Activated CD8-positive, alpha-beta T cell treated with anti-CD3 and anti-CD28 coated beads for 36 hours (primary cell): ENCODE results near the gene SLC27A1. TPM values are rescaled to one million over a fixed set of nuclear protein-coding genes. Genes with fewer than 3 reads are reported as not detected.

ENCODE experiments used
- ATAC-seq: fragments of 200-7000 bp; cut with Tn5 transposase; one replicate; pipeline ENCODE4 v1.10.0; 2021; ENCODE audit warnings: mild to moderate bottlenecking, moderate library complexity
- CTCF ChIA-PET: fragments of 350-600 bp; sonication (Branson Sonifier 250); formaldehyde crosslinking; loops from one replicate; lab custom pipeline; 2021; ENCODE audit warnings: antibody characterized with exemption; lab: Charles Lee
- POLR2A ChIA-PET: fragments of 350-600 bp; sonication (Branson Sonifier 250); formaldehyde crosslinking; loops from one replicate; lab custom pipeline; 2021; ENCODE audit warnings: antibody characterized with exemption; lab: Charles Lee
- DNase-seq: peaks from one replicate; pipeline ENCODE4 v3.0.0-alpha.2; 2020
- H3K27ac Mint-ChIP-seq: one replicate; pipeline ENCODE4 v1.8.0; 2021; ENCODE audit warnings: mild to moderate bottlenecking, mixed read lengths
- H3K27me3 Mint-ChIP-seq: one replicate; pipeline ENCODE4 v1.8.0; 2021; ENCODE audit warnings: mixed read lengths
- H3K36me3 Mint-ChIP-seq: one replicate; pipeline ENCODE4 v1.8.0; 2021; ENCODE audit warnings: low read depth, mixed read lengths
- H3K4me1 Mint-ChIP-seq: one replicate; pipeline ENCODE4 v1.8.0; 2021; ENCODE audit warnings: low read depth, mixed read lengths
- H3K4me3 Mint-ChIP-seq: one replicate; pipeline ENCODE4 v1.8.0; 2021; ENCODE audit warnings: mild to moderate bottlenecking, moderate library complexity, mixed read lengths
- H3K9me3 Mint-ChIP-seq: one replicate; pipeline ENCODE4 v1.8.0; 2021; ENCODE audit warnings: mixed read lengths
- CTCF ChIP-seq: fragments of 200-600 bp; IDR thresholded peaks from one replicate; pipeline ENCODE4 v1.8.0; 2022; ENCODE audit warnings: antibody characterized with exemption, mild to moderate bottlenecking
- intact Hi-C: fragments of 100-400 bp; cut with micrococcal nuclease; formaldehyde crosslinking; loops from one replicate; pipeline ENCODE4 v1.10.0; 2022
- total RNA-seq, 2 experiments: library from RNA; stranded (reverse); gene quantifications; one replicate each; pipeline ENCODE4 v1.2.3, GENCODE V29; 2021

The SLC27A1 gene
- total RNA-seq, 2 experiments from 2014 or later = 3.5 to 3.6 TPM

- Mint-ChIP-seq H3K4me3 (no peak overlapping the region), H3K4me1 (peaks cover 3% of the 10 kb centered on the region), H3K27me3 (no peaks in the 10 kb centered on the region), H3K27ac (no peak overlapping the region), H3K9me3 (no peaks in the 10 kb centered on the region), H3K36me3 (no peaks in the 10 kb centered on the region)
- no peak for TF ChIP-seq CTCF
- DNase-seq (no peak), ATAC-seq (no peak)
- POLR2A ChIA-PET = interaction anchor here (0.6 kb wide), 1 partner anchor 32 kb away, joined by 3 read pairs; the partner anchor contains the start of gene PGLS
- intact Hi-C loops = no loop called here
- CTCF ChIA-PET = interaction anchor here (1.7 to 3.9 kb wide), 3 partner anchors 8 to 17 kb away, joined by 4 to 20 read pairs (median 15); no protein-coding TSS in a partner anchor
Observed at GRCh38 chr19:17479325-17479791, 9.0 kb downstream of the SLC27A1 start.

DNA sequence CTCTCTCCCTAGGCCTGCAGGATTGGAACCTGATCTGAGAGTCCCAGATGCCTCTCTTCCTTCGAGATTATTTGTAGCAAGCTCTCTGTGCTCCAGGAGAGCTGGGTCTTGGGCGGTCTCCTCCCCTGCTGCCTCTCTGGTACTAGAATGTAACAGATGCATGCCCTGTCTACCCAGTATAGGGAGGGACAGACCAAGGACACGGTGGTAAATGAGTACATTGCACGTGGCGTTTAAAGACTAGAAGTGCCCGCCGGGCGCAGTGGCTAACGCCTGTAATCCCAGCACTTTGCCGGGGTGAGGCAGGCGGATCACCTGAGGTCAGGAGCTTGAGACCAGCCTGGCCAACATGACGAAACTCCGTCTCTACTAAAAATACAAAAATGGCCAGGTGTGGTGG is 11.7 kb downstream of the SLC27A1 start:
- Mint-ChIP-seq H3K27me3 (no peaks in the 10 kb centered on the region), H3K4me1 (peaks cover 3% of the 10 kb centered on the region), H3K27ac (no peak overlapping the region), H3K9me3 (no peaks in the 10 kb centered on the region), H3K4me3 (no peak overlapping the region), H3K36me3 (no peaks in the 10 kb centered on the region)
- POLR2A ChIA-PET = no interaction called here
- ATAC-seq (no peak), DNase-seq (no peak)
- intact Hi-C loops = no loop called here
- no peak for TF ChIP-seq CTCF
- CTCF ChIA-PET = interaction anchor here (3.8 kb wide), 1 partner anchor 14 kb away, joined by 20 read pairs; no protein-coding TSS in a partner anchor

DNA sequence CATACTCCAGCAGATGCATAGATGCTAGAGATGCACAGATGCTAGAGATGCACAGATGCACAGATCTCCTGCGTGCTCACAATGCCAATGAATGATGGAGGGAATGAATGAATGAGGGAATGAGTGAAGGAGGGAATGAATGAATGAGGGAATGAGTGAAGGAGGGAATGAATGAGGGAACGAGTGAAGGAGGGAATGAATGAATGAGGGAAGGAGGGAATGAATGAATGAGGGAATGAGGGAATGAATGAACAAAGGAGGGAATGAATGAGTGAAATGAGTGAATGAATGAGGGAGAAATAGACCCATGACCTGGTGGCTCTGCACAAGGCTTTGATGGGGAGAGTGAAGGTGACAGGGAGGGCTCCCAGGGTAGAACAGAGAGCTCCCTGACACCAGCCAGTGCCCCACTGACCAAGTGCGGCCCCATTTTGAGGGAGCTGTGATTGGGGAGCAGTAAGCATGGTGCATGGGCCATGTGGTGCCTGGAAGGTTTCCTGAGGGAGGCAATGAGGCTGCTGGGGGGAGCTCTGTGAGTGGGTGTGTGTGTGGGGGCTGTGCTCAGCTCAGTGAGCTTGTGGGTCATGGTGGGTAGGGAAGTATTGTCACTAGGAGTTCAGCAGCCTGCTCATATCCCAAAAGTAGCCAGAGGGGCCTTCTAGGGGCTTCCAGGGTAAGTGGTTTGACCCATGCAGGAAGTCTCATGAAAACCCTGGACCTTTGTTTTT is 12.7 kb downstream of the SLC27A1 start:
- peaks cover 10% of the 10 kb centered on the region for H3K4me1 Mint-ChIP-seq
- H3K4me3 Mint-ChIP-seq = no peak overlapping the region
- no peaks in the 10 kb centered on the region for H3K9me3 Mint-ChIP-seq
- ChIA-PET POLR2A (no interaction called here), CTCF (interaction anchor here (0.6 to 1.1 kb wide), 2 partner anchors 14 to 17 kb away, joined by 3 read pairs; no protein-coding TSS in a partner anchor)
- H3K27me3 Mint-ChIP-seq = no peaks in the 10 kb centered on the region
- H3K27ac Mint-ChIP-seq = no peak overlapping the region
- H3K36me3 Mint-ChIP-seq = no peaks in the 10 kb centered on the region
- ATAC-seq (no peak), DNase-seq (no peak)
- intact Hi-C loops = no loop called here
- TF ChIP-seq CTCF = no peak

DNA sequence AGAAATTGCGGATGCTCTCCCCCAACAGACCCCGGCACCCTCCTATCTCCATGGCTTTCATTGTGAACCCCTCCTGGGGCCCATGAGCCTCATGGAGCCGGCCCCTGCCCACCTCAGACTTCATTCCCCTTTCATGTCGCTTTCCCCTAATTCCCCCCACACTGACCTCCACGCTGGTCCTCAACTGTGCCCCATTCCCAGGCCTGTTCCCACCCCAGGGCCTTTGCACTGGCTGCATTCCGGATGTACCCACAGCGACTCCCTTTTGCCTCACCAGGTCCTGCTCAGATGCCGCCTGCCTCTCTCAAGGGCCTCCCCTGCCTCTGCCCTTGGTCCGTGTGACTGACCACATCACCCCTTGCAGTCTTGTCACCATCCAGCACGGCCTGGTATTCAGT is 13.3 kb downstream of the SLC27A1 start:
- no peak for TF ChIP-seq CTCF
- Mint-ChIP-seq H3K4me3 (no peak overlapping the region), H3K9me3 (no peaks in the 10 kb centered on the region), H3K36me3 (no peaks in the 10 kb centered on the region), H3K27ac (no peak overlapping the region), H3K27me3 (no peaks in the 10 kb centered on the region), H3K4me1 (peaks cover 15% of the 10 kb centered on the region)
- intact Hi-C loops = no loop called here
- no peak for ATAC-seq
- ChIA-PET POLR2A (no interaction called here), CTCF (interaction anchor here (0.6 to 1.1 kb wide), 2 partner anchors 13 to 18 kb away, joined by 3 read pairs; no protein-coding TSS in a partner anchor)
- DNase-seq = no peak
